Measurements from ENCODE around the gene CNTN1. TPM values are rescaled to one million over a fixed set of nuclear protein-coding genes. Genes with fewer than 3 reads are reported as not detected.

The CNTN1 gene
- total and polyA plus RNA-seq, 8 donors, result 2.7 to 63.5 (median 45.8) TPM

GRCh38 chr12:40714636-40715035, 22.4 kb downstream of the CNTN1 start:
- intact Hi-C loops (cut with DNase I), result no loop called here
- ATAC-seq (no peak), DNase-seq (no peak)
- no peaks in the 10 kb centered on the region for H3K4me1 ChIP-seq
- no peak overlapping the region for H3K27ac ChIP-seq
- no peak overlapping the region for H3K4me3 ChIP-seq
- TF ChIP-seq, protein P1, sequence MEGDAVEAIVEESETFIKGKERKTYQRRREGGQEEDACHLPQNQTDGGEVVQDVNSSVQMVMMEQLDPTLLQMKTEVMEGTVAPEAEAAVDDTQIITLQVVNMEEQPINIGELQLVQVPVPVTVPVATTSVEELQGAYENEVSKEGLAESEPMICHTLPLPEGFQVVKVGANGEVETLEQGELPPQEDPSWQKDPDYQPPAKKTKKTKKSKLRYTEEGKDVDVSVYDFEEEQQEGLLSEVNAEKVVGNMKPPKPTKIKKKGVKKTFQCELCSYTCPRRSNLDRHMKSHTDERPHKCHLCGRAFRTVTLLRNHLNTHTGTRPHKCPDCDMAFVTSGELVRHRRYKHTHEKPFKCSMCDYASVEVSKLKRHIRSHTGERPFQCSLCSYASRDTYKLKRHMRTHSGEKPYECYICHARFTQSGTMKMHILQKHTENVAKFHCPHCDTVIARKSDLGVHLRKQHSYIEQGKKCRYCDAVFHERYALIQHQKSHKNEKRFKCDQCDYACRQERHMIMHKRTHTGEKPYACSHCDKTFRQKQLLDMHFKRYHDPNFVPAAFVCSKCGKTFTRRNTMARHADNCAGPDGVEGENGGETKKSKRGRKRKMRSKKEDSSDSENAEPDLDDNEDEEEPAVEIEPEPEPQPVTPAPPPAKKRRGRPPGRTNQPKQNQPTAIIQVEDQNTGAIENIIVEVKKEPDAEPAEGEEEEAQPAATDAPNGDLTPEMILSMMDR (IDR thresholded peaks at IDR 0.05), result no peak
- no peaks in the 10 kb centered on the region for H3K9me3 ChIP-seq
- H3K36me3 ChIP-seq, result no peaks in the 10 kb centered on the region
- no peaks in the 10 kb centered on the region for H3K27me3 ChIP-seq

- DNase-seq, result no peak
- no peak overlapping the region for H3K4me3 ChIP-seq
- intact Hi-C loops (cut with DNase I), result no loop called here
- H3K9me3 ChIP-seq, result no peaks in the 10 kb centered on the region
- no peak for ATAC-seq
- H3K27me3 ChIP-seq, result no peaks in the 10 kb centered on the region
- no peaks in the 10 kb centered on the region for H3K4me1 ChIP-seq
- TF ChIP-seq, protein P1 (IDR thresholded peaks at IDR 0.05), result no peak
- no peak overlapping the region for H3K27ac ChIP-seq
- no peaks in the 10 kb centered on the region for H3K36me3 ChIP-seq
Observed at GRCh38 chr12:40716037-40716436, 23.8 kb downstream of the CNTN1 start.

DNA sequence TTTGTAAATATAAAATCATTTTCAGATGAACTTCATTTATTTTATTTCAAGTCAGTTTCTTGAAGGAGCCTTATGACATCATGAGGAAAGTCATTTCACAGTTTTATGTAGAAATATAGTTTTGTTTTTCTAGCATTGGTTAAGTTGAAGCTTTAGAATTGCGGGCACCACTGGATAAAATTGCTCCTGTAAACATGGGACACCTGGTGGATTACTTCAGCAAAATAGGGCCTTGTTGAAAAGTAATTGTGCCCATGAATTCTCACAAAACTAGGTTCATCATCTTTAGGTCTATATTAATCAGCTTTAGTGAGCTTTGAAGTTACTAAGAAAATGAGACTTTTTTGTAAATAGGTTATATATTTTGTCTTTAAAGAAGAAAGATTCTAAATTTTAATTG, 25.3 kb downstream of the CNTN1 start:
- H3K4me3 ChIP-seq, result no peak overlapping the region
- ATAC-seq (no peak), DNase-seq (no peak)
- H3K27me3 ChIP-seq, result no peaks in the 10 kb centered on the region
- no peaks in the 10 kb centered on the region for H3K9me3 ChIP-seq
- no peak overlapping the region for H3K27ac ChIP-seq
- no peaks in the 10 kb centered on the region for H3K4me1 ChIP-seq
- TF ChIP-seq, protein P1 (IDR thresholded peaks at IDR 0.05), result no peak
- H3K36me3 ChIP-seq, result no peaks in the 10 kb centered on the region
- intact Hi-C loops (cut with DNase I), result no loop called here

DNA sequence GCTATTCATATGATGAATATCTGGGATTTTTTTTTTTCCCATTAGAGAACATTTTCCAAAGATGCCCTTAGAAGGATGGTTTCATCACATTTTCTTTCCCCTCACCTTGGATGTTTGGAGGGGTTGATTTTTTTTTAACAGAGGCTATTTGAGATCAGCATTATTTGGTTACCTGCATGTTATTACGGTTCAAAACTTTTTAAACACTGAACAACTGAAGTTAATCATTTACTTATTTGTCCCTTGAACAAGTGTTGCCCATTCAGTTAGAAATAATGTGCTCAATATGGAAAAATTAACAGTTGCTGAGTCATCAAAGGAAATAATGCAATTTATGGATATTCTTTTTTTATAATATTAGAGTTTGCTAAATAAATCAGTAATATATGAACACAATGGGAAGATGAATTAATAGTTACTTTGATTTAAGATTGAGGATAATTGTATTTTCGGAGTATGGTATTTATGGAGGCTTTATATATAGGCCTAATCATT, 26.7 kb downstream of the CNTN1 start:
- H3K27me3 ChIP-seq, result no peaks in the 10 kb centered on the region
- intact Hi-C loops (cut with DNase I), result no loop called here
- H3K27ac ChIP-seq, result no peak overlapping the region
- TF ChIP-seq, protein P1 (IDR thresholded peaks at IDR 0.05), result no peak
- no peak overlapping the region for H3K4me3 ChIP-seq
- H3K36me3 ChIP-seq, result no peaks in the 10 kb centered on the region
- DNase-seq (no peak), ATAC-seq (no peak)
- H3K4me1 ChIP-seq, result no peaks in the 10 kb centered on the region
- no peaks in the 10 kb centered on the region for H3K9me3 ChIP-seq

GRCh38 chr12:40723001-40723400, 30.8 kb downstream of the CNTN1 start:
- TF ChIP-seq, protein P1 (IDR thresholded peaks at IDR 0.05), result no peak
- H3K9me3 ChIP-seq, result no peaks in the 10 kb centered on the region
- H3K36me3 ChIP-seq, result no peaks in the 10 kb centered on the region
- no peaks in the 10 kb centered on the region for H3K27me3 ChIP-seq
- intact Hi-C loops (cut with DNase I), result no loop called here
- H3K4me3 ChIP-seq, result no peak overlapping the region
- DNase-seq (no peak), ATAC-seq (no peak)
- H3K4me1 ChIP-seq, result no peaks in the 10 kb centered on the region
- no peak overlapping the region for H3K27ac ChIP-seq
